ENCODE results near the gene MED15. TPM values are rescaled to one million over a fixed set of nuclear protein-coding genes. Genes with fewer than 3 reads are reported as not detected.

Gene MED15
- total RNA-seq, 1 experiment from 2014 or later = 31.0 TPM

DNA sequence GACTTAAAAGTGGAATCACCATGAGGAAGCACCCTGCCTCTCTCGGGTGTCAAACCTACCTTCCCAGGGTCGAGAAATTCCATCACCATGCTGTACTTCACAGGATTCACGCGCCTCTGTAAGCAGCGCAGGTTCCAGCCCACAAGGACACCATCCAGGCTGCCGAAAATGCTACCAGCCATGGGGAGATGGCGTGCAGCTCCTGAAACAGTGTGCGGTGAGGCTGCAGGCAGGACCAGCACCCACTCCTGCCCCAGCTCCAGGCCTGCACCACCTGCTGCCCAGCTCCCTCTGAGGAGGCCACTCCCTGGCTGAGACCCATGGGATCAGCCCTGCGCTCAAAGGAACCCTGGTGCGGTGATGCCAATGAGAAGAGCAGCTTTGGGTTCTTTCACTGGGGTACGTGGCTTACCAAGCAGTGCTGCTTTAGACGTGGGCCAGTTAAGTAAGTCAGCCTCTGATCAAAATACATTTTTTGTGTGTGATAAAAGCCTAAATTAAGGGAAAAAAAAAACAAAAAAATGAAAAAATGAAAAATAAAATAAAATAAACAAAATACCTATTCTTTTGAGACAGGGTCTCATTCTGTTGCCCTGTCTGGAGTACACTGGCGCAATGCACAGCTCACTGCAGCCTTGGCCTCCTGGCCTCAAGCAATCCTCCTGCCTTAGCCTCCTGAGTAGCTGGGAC is 115.4 kb downstream of the MED15 start:
- no peak for DNase-seq (ENCODE audit: low read depth)
- in situ Hi-C loops (cut with HindIII; ENCODE audit: low pct_unique_long_range_greater_than_20kb, low sequenced_read_pairs) = no loop called here

DNA sequence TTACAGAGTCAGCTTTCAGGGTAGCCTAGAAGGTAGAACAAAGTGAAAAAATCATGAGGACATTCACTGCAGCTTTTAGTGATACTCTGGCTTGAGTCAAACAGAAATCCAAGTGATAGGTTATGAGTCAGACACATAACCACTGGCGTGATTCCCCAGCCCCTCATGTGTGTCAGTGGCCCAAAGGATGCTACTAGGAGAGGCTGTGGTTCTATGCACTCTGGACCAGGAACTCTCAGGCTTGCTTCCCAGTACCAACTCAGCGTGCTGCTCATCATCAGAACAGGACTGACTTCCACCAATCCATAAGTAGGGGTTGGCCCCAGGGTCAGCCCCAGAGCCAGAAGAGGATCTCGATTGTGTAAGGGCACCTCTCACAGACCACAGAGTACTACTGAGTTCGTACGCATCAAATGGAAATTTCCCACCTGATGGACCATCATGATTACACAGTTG is 116.8 kb downstream of the MED15 start:
- DNase-seq (ENCODE audit: low read depth) = no peak
- in situ Hi-C loops (cut with HindIII; ENCODE audit: low pct_unique_long_range_greater_than_20kb, low sequenced_read_pairs) = no loop called here

DNA sequence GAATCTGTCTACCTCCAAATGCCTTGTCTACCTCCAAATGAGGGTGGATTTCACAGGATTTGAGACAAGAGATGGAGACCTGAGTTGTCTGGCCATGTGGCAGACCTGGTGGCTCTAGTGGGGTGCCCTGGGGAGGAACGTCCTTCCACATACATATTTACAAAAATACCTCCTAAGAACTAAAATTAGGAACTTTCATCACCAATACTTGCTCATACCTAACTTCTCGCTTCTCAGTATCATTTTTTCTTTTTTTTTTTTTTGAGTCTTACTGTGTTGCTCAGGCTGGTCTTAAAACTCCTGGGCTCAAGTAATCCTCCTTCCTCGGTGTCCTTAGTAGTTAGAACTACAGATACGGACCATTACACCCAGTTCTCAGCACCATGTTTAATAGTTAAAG is 117.9 kb downstream of the MED15 start:
- in situ Hi-C loops (cut with HindIII; ENCODE audit: low pct_unique_long_range_greater_than_20kb, low sequenced_read_pairs) = no loop called here
- no peak for DNase-seq (ENCODE audit: low read depth)

DNA sequence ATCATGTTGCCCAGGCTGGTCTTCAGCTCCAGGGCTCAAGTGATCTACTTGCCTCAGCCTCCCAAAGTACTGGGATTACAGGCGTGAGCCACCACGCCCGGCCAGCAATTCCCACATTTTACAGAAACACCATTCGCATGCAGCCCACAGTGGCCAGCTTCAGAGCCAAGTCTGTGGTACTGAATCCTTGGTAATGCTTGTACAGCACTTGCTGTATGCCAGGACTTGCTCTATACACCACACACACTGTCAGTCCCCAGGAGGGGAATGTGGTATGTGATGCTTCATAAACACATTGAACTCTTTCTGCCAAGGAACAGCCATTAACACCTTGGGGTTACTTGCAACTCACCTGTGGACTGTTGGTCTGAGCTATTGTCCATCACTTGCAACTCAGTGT is 119.4 kb downstream of the MED15 start:
- DNase-seq (ENCODE audit: low read depth) = no peak
- in situ Hi-C loops (cut with HindIII; ENCODE audit: low pct_unique_long_range_greater_than_20kb, low sequenced_read_pairs) = no loop called here

DNA sequence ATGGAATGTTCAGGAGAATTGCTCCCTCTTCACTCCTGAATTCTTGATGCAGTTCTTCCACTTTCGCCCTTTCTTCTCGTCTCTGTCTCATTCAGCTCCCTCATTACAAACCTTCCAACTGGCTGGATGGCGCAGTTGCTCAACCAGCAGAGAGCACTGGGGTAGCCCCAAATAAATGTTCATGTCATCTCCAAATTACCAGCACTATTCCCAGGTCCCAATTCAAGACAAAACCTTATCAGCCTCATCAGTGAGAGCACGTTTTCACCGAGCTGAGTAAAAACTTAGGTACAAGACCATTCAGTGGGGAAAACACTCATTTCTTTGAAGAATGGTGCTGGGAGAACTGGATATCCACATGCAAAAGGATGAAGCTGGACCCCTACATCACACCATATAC is 120.0 kb downstream of the MED15 start:
- in situ Hi-C loops (cut with HindIII; ENCODE audit: low pct_unique_long_range_greater_than_20kb, low sequenced_read_pairs) = no loop called here
- no peak for DNase-seq (ENCODE audit: low read depth)

DNA sequence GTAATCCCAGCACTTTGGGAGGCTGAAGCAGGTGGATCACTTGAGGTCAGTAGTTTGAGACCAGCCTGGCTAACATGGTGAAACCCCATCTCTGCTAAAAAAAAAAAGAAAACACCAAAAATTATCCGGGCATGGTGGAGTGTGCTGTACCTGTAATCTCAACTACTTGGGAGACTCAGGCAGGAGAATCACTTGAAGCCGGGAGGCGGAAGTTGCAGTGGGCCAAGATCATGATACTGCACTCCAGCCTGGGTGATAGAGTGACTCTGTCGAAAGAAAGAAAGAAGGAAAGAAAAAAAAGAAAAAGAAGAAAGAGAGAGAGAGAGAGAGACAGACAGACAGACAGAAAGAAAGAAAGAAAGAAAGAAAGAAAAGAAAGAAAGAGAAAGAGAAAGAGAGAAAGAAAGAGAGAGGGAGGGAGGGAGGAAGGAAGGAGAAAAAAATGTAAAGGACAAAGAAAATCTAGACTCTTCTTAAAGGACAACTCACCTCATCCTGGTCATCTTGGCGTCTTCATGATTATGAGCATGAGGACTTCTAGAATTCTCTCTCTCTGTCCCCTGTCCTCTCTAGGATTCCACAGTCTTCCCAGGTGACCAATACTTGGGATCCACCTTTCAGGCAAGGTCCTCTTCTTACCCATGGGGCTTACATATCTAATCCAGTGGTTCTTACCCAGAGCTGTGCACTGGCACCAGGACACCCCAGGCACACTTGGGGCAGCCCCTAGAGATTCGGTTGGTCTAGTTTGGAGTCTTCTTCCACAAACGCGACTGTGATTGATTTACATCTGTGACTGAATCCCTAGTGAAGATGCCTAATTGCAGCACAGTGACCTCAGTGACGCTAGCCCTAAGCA is 120.9 kb downstream of the MED15 start:
- DNase-seq (ENCODE audit: low read depth) = no peak
- in situ Hi-C loops (cut with HindIII; ENCODE audit: low pct_unique_long_range_greater_than_20kb, low sequenced_read_pairs) = no loop called here

DNA sequence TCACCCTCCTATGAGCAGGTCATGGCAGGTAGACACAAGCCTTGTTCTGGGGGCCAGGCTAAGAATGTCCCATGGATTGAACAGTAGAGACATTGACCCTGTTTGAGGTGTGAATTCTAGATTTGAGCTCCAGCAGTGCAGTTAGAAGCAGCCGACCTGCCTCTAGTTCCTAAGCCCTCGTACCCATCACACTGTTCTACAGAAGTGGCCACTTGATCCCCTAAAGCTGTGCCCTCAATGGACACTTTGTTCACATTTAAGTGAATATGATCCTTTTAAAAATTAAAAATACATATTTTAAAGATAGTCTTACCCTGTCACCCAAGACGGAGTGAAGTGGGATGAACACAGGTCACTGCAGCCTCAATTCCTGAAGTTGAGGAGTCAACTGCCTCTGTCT is 122.0 kb downstream of the MED15 start:
- no peak for DNase-seq (ENCODE audit: low read depth)
- in situ Hi-C loops (cut with HindIII; ENCODE audit: low pct_unique_long_range_greater_than_20kb, low sequenced_read_pairs) = no loop called here

DNA sequence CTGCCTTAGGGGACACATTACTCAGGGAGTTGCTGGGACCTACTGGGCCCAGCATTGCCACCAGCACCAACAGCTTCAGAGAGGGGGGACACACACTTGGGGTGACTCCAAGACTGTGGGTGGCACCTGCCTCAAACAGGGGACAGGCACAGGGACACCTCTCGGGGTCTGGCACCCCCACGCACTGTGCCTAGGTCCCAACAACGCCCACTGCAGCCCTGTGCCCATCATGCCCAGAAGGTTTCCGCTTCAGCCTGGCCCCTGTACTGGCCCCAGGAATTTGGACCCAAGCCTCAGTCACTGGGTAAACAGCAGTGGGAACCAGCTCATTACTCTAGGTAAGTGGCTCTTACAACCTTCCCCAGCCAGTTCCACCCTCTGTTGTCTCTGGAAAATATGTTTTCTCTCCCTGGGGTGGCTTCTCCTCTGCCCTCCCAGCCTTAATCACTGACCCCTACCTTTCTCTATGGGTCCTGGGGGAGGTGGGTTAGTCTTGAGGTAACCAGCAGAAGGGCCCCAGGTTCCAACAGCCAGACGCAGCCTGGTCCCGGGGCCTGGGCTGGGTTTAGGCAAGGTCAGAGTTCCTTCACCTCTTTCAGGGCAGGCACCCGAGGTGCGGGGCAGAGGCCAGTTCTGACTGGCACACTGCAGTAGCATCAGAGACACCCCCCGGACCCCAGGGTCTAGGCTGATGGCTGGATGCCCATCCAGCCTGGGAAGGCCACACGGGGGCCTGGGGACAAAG is 123.6 kb downstream of the MED15 start:
- in situ Hi-C loops (cut with HindIII; ENCODE audit: low pct_unique_long_range_greater_than_20kb, low sequenced_read_pairs) = no loop called here
- no peak for DNase-seq (ENCODE audit: low read depth)

DNA sequence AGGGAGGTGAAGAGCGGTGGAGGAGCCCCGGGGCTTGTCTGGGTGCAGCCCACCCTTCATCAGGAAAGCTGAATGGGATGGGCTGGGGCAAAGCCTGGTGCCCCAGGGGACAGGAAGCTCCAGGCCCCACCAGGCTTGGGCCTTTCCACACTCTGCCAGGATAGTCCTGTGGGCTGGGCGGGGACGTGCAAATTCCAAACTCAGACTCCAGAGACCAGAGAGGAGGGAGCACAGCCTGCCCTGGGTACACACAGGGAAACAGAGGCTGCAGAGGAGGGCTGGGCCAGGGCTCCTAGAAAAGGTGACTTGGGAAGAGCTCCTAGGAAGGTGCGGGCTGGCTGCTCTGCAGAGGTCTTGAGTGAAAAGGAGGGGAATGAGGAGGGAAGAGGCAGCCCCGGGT is 124.7 kb downstream of the MED15 start:
- no peak for DNase-seq (ENCODE audit: low read depth)
- in situ Hi-C loops (cut with HindIII; ENCODE audit: low pct_unique_long_range_greater_than_20kb, low sequenced_read_pairs) = no loop called here

DNA sequence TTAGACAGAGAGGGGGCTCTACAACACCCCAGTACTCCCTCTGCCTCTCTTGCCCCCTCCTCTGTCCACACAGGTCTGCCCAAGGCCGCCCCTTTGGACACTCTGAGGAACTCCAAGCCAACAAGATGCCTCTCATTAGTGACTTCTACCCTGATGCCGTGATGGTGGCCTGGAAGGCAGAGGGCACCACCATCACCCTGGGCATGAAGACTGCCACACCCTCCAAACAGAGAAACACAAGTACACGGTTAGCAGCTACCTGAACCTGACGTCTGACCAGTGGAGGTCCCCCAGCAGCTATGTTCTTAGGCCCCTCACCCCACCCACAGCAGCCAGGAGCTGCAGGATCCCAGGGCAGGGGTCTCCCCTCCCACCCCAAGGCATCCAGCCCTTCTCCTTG is 125.1 kb downstream of the MED15 start:
- in situ Hi-C loops (cut with HindIII; ENCODE audit: low pct_unique_long_range_greater_than_20kb, low sequenced_read_pairs) = no loop called here
- DNase-seq (ENCODE audit: low read depth) = no peak

DNA sequence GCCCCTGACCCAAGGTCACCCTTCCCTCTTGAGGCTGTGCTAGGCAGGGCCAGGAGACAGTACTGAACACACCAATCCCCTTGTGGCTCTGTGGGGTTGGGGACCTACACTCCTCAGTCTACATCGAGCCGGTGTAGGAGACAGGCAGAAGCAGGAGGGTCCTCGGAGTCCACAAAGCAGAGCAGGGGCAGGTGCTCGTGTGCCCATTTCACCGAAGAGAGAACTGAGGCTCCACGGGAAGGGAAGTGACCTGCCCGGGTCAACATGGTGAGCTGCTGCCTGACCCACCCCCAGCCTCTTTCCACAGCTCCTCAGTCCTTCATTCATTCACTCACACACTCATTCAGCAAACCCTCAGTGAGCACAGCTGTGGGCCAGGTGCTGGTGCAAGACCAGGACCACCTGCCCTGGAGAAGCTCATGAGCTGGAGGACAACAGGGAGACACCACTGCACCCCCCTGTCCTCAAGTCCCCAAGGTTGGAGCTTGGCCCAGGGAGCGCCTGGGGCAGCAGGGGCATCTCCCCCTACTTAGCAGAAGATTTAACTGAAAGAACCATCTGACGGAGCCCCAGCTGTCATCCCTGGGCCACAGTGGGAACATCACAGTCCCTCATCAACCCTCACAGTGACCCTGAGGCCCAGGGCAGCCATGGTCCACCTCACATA is 127.3 kb downstream of the MED15 start:
- no peak for DNase-seq (ENCODE audit: low read depth)
- in situ Hi-C loops (cut with HindIII; ENCODE audit: low pct_unique_long_range_greater_than_20kb, low sequenced_read_pairs) = no loop called here

DNA sequence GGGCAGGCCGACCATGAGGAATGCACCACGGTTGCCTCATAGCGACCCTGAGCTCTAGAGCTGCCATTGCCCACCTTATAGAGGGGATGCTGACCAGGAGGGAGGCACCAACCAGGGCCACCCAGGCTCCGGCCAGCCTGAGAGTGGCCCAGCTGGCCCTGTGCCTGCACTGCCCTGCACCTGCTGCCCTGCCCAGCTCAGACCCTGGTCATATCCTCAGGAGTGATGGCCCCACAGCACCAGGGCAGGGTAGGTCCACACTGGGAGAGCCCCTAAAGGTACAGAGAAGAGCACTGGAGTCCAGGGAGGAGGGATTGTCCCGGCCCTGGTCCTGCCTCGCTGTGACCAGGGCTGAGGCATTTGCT is 127.8 kb downstream of the MED15 start:
- DNase-seq (ENCODE audit: low read depth) = no peak
- in situ Hi-C loops (cut with HindIII; ENCODE audit: low pct_unique_long_range_greater_than_20kb, low sequenced_read_pairs) = no loop called here

DNA sequence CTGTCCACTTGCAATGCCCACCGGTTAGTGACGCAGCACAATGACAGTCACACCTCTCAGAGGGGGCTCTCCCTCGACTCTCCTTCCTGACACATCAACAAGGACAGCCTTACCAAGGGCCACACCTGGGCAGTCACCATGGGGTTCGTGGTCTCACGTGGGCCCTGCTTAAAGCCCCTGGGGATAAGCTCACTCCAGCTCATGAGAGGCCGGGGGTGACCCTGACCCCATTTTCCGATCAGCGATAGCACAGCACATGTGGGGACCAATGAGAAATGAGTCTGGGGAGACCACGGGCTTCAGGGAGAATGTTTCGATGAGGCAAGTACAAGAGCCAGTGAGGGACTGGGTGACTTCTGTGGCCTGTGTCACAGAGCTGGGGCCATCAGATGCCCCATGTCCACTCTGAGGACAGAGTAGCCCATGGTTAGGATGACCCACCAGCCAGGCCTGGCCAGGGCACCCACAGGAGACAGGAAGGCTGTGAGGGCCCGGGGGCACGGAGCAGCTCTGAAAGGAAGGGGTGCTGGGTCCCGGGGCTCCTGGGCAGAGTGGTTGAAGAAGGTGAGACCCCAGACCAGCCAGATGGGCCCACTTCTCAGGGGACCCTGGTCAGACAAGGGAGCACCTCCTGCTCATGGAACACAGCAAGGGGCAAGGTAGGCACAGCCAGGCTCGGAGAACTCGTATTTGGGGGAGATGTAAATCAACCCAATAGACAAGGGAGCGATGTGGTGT is 128.8 kb downstream of the MED15 start:
- DNase-seq (ENCODE audit: low read depth) = no peak
- in situ Hi-C loops (cut with HindIII; ENCODE audit: low pct_unique_long_range_greater_than_20kb, low sequenced_read_pairs) = no loop called here

DNA sequence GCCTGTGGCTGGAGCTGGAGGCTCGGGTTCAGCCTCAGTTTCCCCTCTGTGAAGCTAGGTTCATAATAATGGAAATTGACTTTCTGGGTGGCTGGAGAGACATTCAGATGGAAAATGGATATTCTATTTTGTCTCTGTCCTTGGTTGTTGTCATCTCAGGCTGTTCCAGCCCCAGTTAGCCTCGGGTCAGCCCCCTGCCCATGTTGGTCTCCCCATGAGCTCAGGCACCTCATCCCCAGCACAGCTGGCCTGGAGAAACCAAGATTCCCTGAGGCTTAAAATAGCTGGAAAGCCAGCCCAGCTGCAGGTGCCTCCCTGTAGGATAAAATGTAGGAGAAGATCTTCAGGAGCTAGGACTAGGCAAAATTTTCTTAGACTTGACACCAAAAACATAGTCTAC is 129.5 kb downstream of the MED15 start:
- no peak for DNase-seq (ENCODE audit: low read depth)
- in situ Hi-C loops (cut with HindIII; ENCODE audit: low pct_unique_long_range_greater_than_20kb, low sequenced_read_pairs) = no loop called here

Other genes starting within 250 kb of the MED15 start
- 11.9 and 13.1 TPM in 2 replicates for gene RTN4R, start 239.3 kb upstream of the MED15 start, total RNA-seq (2014; rRNA removed; shearing (Covaris generic); ENCODE audit: low replicate concordance)
- 122 and 180 TPM in 2 replicates for gene DGCR6L, start 187.6 kb upstream of the MED15 start, total RNA-seq (2014; rRNA removed; shearing (Covaris generic); ENCODE audit: low replicate concordance)
- 14.0 and 16.8 TPM in 2 replicates for gene ZNF74, start 113.5 kb upstream of the MED15 start, total RNA-seq (2014; rRNA removed; shearing (Covaris generic); ENCODE audit: low replicate concordance)
- 1.2 and 3.1 TPM in 2 replicates for gene SCARF2, start 69.8 kb upstream of the MED15 start, total RNA-seq (2014; rRNA removed; shearing (Covaris generic); ENCODE audit: low replicate concordance)
- gene KLHL22, start 11.8 kb upstream of the MED15 start, total RNA-seq (2014; rRNA removed; shearing (Covaris generic); ENCODE audit: low replicate concordance) = 11.8 and 23.6 TPM in 2 replicates

Data from Caki2 (cell line).